ENCODE results near the gene PTPRM. TPM values are rescaled to one million over a fixed set of nuclear protein-coding genes. Genes with fewer than 3 reads are reported as not detected.
A peak's percentile ranks its signal among the peaks of the same experiment; 100 is the strongest.

The PTPRM gene
- total RNA-seq, 1 experiment from 2014 or later, result 6.2 TPM

- H3K79me1 ChIP-seq (ENCODE audit: insufficient read depth, low read depth, low read length, poor library complexity, severe bottlenecking), result no peaks in the 10 kb centered on the region
- H3K27me3 Mint-ChIP-seq (ENCODE audit: low read depth), result no peaks in the 10 kb centered on the region
- no peak overlapping the region for H2AK5ac ChIP-seq (ENCODE audit: insufficient read length, low read length)
- no peaks in the 10 kb centered on the region for H3K9me3 ChIP-seq (ENCODE audit: control insufficient read depth, low read depth, low read length)
- H3K27ac Mint-ChIP-seq, result peak overlapping the region in 1 of 3 experiments; percentile 11; a peak in 1 of 7 replicates
- H3K4ac ChIP-seq (ENCODE audit: low read depth, low read length), result no peak overlapping the region
- no peak overlapping the region for H4K91ac ChIP-seq (ENCODE audit: insufficient read length, low read depth, low read length)
- no peak overlapping the region for H3K14ac ChIP-seq (ENCODE audit: insufficient read depth, low read length)
- no peaks in the 10 kb centered on the region for H3K79me2 ChIP-seq (ENCODE audit: insufficient read depth, low read length)
- no peak overlapping the region for H2BK15ac ChIP-seq (ENCODE audit: low read depth, low read length)
- H3K36me3 Mint-ChIP-seq (ENCODE audit: insufficient read depth in 1 of 3, low read depth in 3 of 3), result no peaks in the 10 kb centered on the region
- H4K8ac ChIP-seq (replicated peaks; ENCODE audit: insufficient read length, low read depth, low read length), result no peak overlapping the region
- TF ChIP-seq, protein P1, sequence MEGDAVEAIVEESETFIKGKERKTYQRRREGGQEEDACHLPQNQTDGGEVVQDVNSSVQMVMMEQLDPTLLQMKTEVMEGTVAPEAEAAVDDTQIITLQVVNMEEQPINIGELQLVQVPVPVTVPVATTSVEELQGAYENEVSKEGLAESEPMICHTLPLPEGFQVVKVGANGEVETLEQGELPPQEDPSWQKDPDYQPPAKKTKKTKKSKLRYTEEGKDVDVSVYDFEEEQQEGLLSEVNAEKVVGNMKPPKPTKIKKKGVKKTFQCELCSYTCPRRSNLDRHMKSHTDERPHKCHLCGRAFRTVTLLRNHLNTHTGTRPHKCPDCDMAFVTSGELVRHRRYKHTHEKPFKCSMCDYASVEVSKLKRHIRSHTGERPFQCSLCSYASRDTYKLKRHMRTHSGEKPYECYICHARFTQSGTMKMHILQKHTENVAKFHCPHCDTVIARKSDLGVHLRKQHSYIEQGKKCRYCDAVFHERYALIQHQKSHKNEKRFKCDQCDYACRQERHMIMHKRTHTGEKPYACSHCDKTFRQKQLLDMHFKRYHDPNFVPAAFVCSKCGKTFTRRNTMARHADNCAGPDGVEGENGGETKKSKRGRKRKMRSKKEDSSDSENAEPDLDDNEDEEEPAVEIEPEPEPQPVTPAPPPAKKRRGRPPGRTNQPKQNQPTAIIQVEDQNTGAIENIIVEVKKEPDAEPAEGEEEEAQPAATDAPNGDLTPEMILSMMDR (conservative IDR thresholded peaks at IDR 0.05), result no peak
- no peak overlapping the region for H3K18ac ChIP-seq (ENCODE audit: insufficient read length, low read depth, low read length)
- H3K23ac ChIP-seq (ENCODE audit: insufficient read length, low read depth, low read length), result no peak overlapping the region
- no peak for DNase-seq
- no peak overlapping the region for H3K56ac ChIP-seq (ENCODE audit: insufficient read length, low read depth, low read length)
- H2BK12ac ChIP-seq (ENCODE audit: insufficient read length, low read depth, low read length), result no peak overlapping the region
- H3K9me3 Mint-ChIP-seq, result 0 out of 5 replicates have a peak, but pooled peaks cover 0 to 1% of the 10 kb centered on the region in 2 experiments
- no peaks in the 10 kb centered on the region for H3K4me1 ChIP-seq (ENCODE audit: insufficient read depth, low read length)
- H3K23me2 ChIP-seq (ENCODE audit: insufficient read length, low read depth, low read length, poor library complexity, severe bottlenecking), result no peaks in the 10 kb centered on the region
- H2BK5ac ChIP-seq (ENCODE audit: insufficient read length, low read length), result no peak overlapping the region
- no peak overlapping the region for H3T11ph ChIP-seq (ENCODE audit: low read length)
- peaks cover 14 to 15% of the 10 kb centered on the region in 2 experiments for H3K4me1 Mint-ChIP-seq
- no CpG with 5 or more reads among the region's 3 CpGs for WGBS (ENCODE audit: extremely low coverage, insufficient read length, low lambda C conversion rate)
- H3K4me3 Mint-ChIP-seq, result no peak overlapping the region
- H2BK20ac ChIP-seq (ENCODE audit: low read depth, low read length, poor library complexity, severe bottlenecking), result no peak overlapping the region
- no peak overlapping the region for H3K9ac ChIP-seq (ENCODE audit: extremely low read depth, insufficient read length, low read length)
- no peaks in the 10 kb centered on the region for H4K20me1 ChIP-seq (ENCODE audit: control insufficient read depth, insufficient read depth, insufficient read length)
- H4K5ac ChIP-seq (ENCODE audit: insufficient read length, low read depth, low read length), result no peak overlapping the region
- no peak overlapping the region for H3K27ac ChIP-seq (ENCODE audit: insufficient read length, low read depth, low read length)
- no peaks in the 10 kb centered on the region for H3K27me3 ChIP-seq (ENCODE audit: insufficient read depth, low read length)
- H2AFZ ChIP-seq (ENCODE audit: low read length), result no peak overlapping the region
- H3K4me2 ChIP-seq (ENCODE audit: insufficient read depth, insufficient read length, low read length), result no peak overlapping the region
- H2BK120ac ChIP-seq (ENCODE audit: low read depth, low read length, poor library complexity, severe bottlenecking), result no peak overlapping the region
Measured at GRCh38 chr18:7618891-7619442, 51.9 kb downstream of the PTPRM start.
